ENCODE measurements around the gene AK1. TPM values are rescaled to one million over a fixed set of nuclear protein-coding genes. Genes with fewer than 3 reads are reported as not detected.
"Not testable (repeated sequence)": the region's sequence is repeated elsewhere in the genome, so short reads cannot be mapped to it uniquely, and the experiment has no call there.

The AK1 gene
- total RNA-seq, 4 donors from 2014 or later: 28.5 to 93.4 (median 54.1) TPM

GRCh38 chr9:127871531-127871930, 5.9 kb downstream of the AK1 start:
- DNase-seq (ENCODE audit: low spot score) (no peak), ATAC-seq (ENCODE audit: low FRiP score) (no peak)
- TF ChIP-seq CTCF (IDR thresholded peaks at IDR 0.05): no peak

- TF ChIP-seq CTCF (IDR thresholded peaks at IDR 0.05): no peak
- DNase-seq (ENCODE audit: low spot score): no peak
- ATAC-seq (ENCODE audit: low FRiP score): no peak
These were observed 6.6 kb downstream of the AK1 start for GRCh38 chr9:127870887-127871286.

- not testable (repeated sequence) for DNase-seq (ENCODE audit: low spot score); ATAC-seq (ENCODE audit: low FRiP score)
These were observed 7.4 kb downstream of the AK1 start for GRCh38 chr9:127870153-127870491.

- ATAC-seq (ENCODE audit: low FRiP score) (peak; percentile 51), DNase-seq (ENCODE audit: low spot score) (peak; percentile 78)
- peak in 2 of 3 donors; percentile 73 to 92 for TF ChIP-seq CTCF (IDR thresholded peaks at IDR 0.05)
These were observed 7.9 kb downstream of the AK1 start for GRCh38 chr9:127869310-127870152.

- DNase-seq (ENCODE audit: low spot score): no peak
- peak; percentile 7 for ATAC-seq (ENCODE audit: low FRiP score)
- TF ChIP-seq CTCF (IDR thresholded peaks at IDR 0.05): no peak
These were observed 9.1 kb downstream of the AK1 start for GRCh38 chr9:127868278-127868902.

- no peak for TF ChIP-seq CTCF (IDR thresholded peaks at IDR 0.05)
- DNase-seq (ENCODE audit: low spot score): no peak
These were observed 9.9 kb downstream of the AK1 start for GRCh38 chr9:127867356-127868277.

GRCh38 chr9:127866535-127866934, 10.9 kb downstream of the AK1 start:
- DNase-seq (ENCODE audit: low spot score) (no peak), ATAC-seq (ENCODE audit: low FRiP score) (no peak)
- no peak for TF ChIP-seq CTCF (IDR thresholded peaks at IDR 0.05)

More at GRCh38 chr9:127867356-127868277, 9.9 kb downstream of the AK1 start:
- ATAC-seq (ENCODE audit: low FRiP score): peak; percentile 13

Data from omental fat pad (tissue), 4 donors.